WTC11 (cell line): ENCODE measurements around the gene RPH3AL.

Experiments
- CTCF ChIP-seq: fragments of 200-600 bp; IDR thresholded peaks from 2 replicates; pipeline ENCODE4 v1.8.0; 2022; ENCODE audit warnings: antibody characterized with exemption
- ETV6 ChIP-seq: sonication (generic); formaldehyde crosslinking; IDR thresholded peaks from 2 replicates; pipeline ENCODE4 v1.8.1; 2022; ENCODE audit warnings: mild to moderate bottlenecking, missing genetic modification reagents
- FOXJ3 ChIP-seq: sonication (generic); formaldehyde crosslinking; IDR thresholded peaks from 2 replicates; pipeline ENCODE4 v1.9.0; 2021; ENCODE audit warnings: missing genetic modification reagents, mild to moderate bottlenecking, borderline replicate concordance
- FOXK1 ChIP-seq: sonication (generic); formaldehyde crosslinking; IDR thresholded peaks from 2 replicates; pipeline ENCODE4 v1.8.0; 2022; ENCODE audit warnings: mild to moderate bottlenecking, moderate library complexity, missing genetic modification reagents
- NFE2L1 ChIP-seq: sonication (generic); formaldehyde crosslinking; IDR thresholded peaks from 2 replicates; pipeline ENCODE4 v1.8.1; 2023; ENCODE audit warnings: missing genetic modification reagents
- TP53 ChIP-seq: sonication (generic); formaldehyde crosslinking; IDR thresholded peaks from 2 replicates; pipeline ENCODE4 v1.8.1; 2023; ENCODE audit warnings: mild to moderate bottlenecking, missing genetic modification reagents
- USF2 ChIP-seq: sonication (generic); formaldehyde crosslinking; IDR thresholded peaks from 2 replicates; pipeline ENCODE4 v1.8.1; 2023; ENCODE audit warnings: mild to moderate bottlenecking, missing genetic modification reagents, moderate library complexity
- TF ChIP-seq, protein P1 (sequence below): sonication (generic); formaldehyde crosslinking; IDR thresholded peaks from 2 replicates; pipeline ENCODE4 v1.8.0; 2022; ENCODE audit warnings: mild to moderate bottlenecking, missing genetic modification reagents
- TF ChIP-seq, protein P2 (sequence below): sonication (generic); formaldehyde crosslinking; IDR thresholded peaks from 2 replicates; pipeline ENCODE4 v1.8.1; 2022; ENCODE audit warnings: low read depth, missing genetic modification reagents, borderline replicate concordance

GRCh38 chr17:312476-313148 lies 40.0 kb downstream of the RPH3AL start:
- TF ChIP-seq FOXK1 (CRISPR knock-in tag) (no peak), NFE2L1 (CRISPR knock-in tag) (no peak), CTCF (no peak), FOXJ3 (CRISPR knock-in tag) (no peak), ETV6 (CRISPR knock-in tag) (no peak), TP53 (CRISPR knock-in tag) (no peak), USF2 (CRISPR knock-in tag) (no peak)
- TF ChIP-seq, protein P1, sequence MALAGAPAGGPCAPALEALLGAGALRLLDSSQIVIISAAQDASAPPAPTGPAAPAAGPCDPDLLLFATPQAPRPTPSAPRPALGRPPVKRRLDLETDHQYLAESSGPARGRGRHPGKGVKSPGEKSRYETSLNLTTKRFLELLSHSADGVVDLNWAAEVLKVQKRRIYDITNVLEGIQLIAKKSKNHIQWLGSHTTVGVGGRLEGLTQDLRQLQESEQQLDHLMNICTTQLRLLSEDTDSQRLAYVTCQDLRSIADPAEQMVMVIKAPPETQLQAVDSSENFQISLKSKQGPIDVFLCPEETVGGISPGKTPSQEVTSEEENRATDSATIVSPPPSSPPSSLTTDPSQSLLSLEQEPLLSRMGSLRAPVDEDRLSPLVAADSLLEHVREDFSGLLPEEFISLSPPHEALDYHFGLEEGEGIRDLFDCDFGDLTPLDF, result no peak
- TF ChIP-seq, protein P2, sequence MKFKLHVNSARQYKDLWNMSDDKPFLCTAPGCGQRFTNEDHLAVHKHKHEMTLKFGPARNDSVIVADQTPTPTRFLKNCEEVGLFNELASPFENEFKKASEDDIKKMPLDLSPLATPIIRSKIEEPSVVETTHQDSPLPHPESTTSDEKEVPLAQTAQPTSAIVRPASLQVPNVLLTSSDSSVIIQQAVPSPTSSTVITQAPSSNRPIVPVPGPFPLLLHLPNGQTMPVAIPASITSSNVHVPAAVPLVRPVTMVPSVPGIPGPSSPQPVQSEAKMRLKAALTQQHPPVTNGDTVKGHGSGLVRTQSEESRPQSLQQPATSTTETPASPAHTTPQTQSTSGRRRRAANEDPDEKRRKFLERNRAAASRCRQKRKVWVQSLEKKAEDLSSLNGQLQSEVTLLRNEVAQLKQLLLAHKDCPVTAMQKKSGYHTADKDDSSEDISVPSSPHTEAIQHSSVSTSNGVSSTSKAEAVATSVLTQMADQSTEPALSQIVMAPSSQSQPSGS (CRISPR knock-in tag), result no peak
